Mesothelial cell of epicardium (in vitro differentiated cells): ENCODE measurements around the gene TFR2. TPM values are rescaled to one million over a fixed set of nuclear protein-coding genes. Genes with fewer than 3 reads are reported as not detected.

Experiments
- total RNA-seq: library from RNA; stranded (reverse); gene quantifications from 3 replicates; pipeline ENCODE4 v1.2.1, GENCODE V29; 2021

The TFR2 gene
- total RNA-seq, 1 donor from 2014 or later: 0.54 TPM

Other genes with a start within 250 kb of the TFR2 start
- gene ZCWPW1, start 212.8 kb downstream of the TFR2 start, total RNA-seq: 3.4 to 6.1 TPM (median 4.3 TPM) in 3 replicates
- 34.7 to 38.5 TPM (median 38.4 TPM) in 3 replicates for gene MEPCE, start 211.7 kb downstream of the TFR2 start, total RNA-seq
- gene PPP1R35, start 205.1 kb downstream of the TFR2 start, total RNA-seq: 25.7 to 29.3 TPM (median 26.6 TPM) in 3 replicates
- gene SPACDR, start 177.3 kb downstream of the TFR2 start, total RNA-seq: 2.0 to 3.6 TPM (median 3.3 TPM) in 3 replicates
- gene TSC22D4, start 162.3 kb downstream of the TFR2 start, total RNA-seq: 50.5 to 52.7 TPM (median 52.4 TPM) in 3 replicates
- gene NYAP1, start 157.6 kb downstream of the TFR2 start, total RNA-seq: 8.2 to 8.5 TPM (median 8.4 TPM) in 3 replicates
- gene AGFG2, start 102.3 kb downstream of the TFR2 start, total RNA-seq: 7.7 to 9.1 TPM (median 8.3 TPM) in 3 replicates
- 7.9 to 13.5 TPM (median 10.6 TPM) in 3 replicates for gene SAP25, start 67.7 kb downstream of the TFR2 start, total RNA-seq
- gene LRCH4, start 55.4 kb downstream of the TFR2 start, total RNA-seq: 117 to 128 TPM (median 127 TPM) in 3 replicates
- gene FBXO24, start 55.2 kb downstream of the TFR2 start, total RNA-seq: 0.54 to 0.93 TPM (median 0.64 TPM) in 3 replicates
- gene PCOLCE, start 39.2 kb downstream of the TFR2 start, total RNA-seq: 461 to 479 TPM (median 479 TPM) in 3 replicates
- 22.5 to 25.9 TPM (median 24.7 TPM) in 3 replicates for gene MOSPD3, start 29.0 kb downstream of the TFR2 start, total RNA-seq
- not detected in 3 replicates for gene ACTL6B, start 14.9 kb upstream of the TFR2 start, total RNA-seq
- gene GNB2, start 32.2 kb upstream of the TFR2 start, total RNA-seq: 173 to 178 TPM (median 174 TPM) in 3 replicates
- 98.5 to 99.2 TPM (median 99.1 TPM) in 3 replicates for gene GIGYF1, start 52.7 kb upstream of the TFR2 start, total RNA-seq
- 26.0 to 27.2 TPM (median 26.6 TPM) in 3 replicates for gene POP7, start 64.6 kb upstream of the TFR2 start, total RNA-seq
- gene EPO, start 78.9 kb upstream of the TFR2 start, total RNA-seq: 0.16 to 0.27 TPM in 2 of 3 replicates, not detected in the other
- not detected in 3 replicates for gene ZAN, start 92.0 kb upstream of the TFR2 start, total RNA-seq
- 120 to 127 TPM (median 125 TPM) in 3 replicates for gene EPHB4, start 186.0 kb upstream of the TFR2 start, total RNA-seq
- 30.9 to 39.1 TPM (median 37.5 TPM) in 3 replicates for gene SLC12A9, start 211.2 kb upstream of the TFR2 start, total RNA-seq
- gene TRIP6, start 225.8 kb upstream of the TFR2 start, total RNA-seq: 101 to 109 TPM (median 107 TPM) in 3 replicates
- 229 to 245 TPM (median 240 TPM) in 3 replicates for gene SRRT, start 233.6 kb upstream of the TFR2 start, total RNA-seq
- 6.0 to 8.0 TPM (median 6.4 TPM) in 3 replicates for gene UFSP1, start 248.2 kb upstream of the TFR2 start, total RNA-seq